Measurements from ENCODE around the gene COL4A2.

The COL4A2 gene

GRCh38 chr13:110551284-110551683 is 244.2 kb downstream of the COL4A2 start:
- no peak overlapping the region for H3K4me2 ChIP-seq (ENCODE audit: insufficient read depth, low read length, poor library complexity, severe bottlenecking)
- H3K9me3 ChIP-seq (replicated peaks in 1 of 2; ENCODE audit: control insufficient read depth in 2 of 2, insufficient read depth in 1 of 2, low read depth in 1 of 2, low read length in 2 of 2) = peaks cover 0 to 2% of the 10 kb centered on the region in 2 donors
- no peak overlapping the region for H3K4me3 ChIP-seq (ENCODE audit: low read length in 2 of 2)
- H3K79me1 ChIP-seq (ENCODE audit: low read depth, low read length) = no peaks in the 10 kb centered on the region
- peaks cover 0 to 3% of the 10 kb centered on the region in 2 donors for H3K4me1 ChIP-seq (ENCODE audit: control insufficient read depth in 2 of 2, insufficient read depth in 1 of 2, low read depth in 1 of 2, low read length in 2 of 2)
- H3K18ac ChIP-seq (ENCODE audit: low read length) = no peak overlapping the region
- peaks cover 0 to 4% (median 0%) of the 10 kb centered on the region in 3 experiments for H3K27me3 ChIP-seq (ENCODE audit: control insufficient read depth in 3 of 3, insufficient read depth in 3 of 3, low read depth in 1 of 3, low read length in 3 of 3)
- H3K36me3 ChIP-seq (replicated peaks in 1 of 2; ENCODE audit: control insufficient read depth in 2 of 2, insufficient read depth in 2 of 2, low read length in 2 of 2) = no peaks in the 10 kb centered on the region
- no peak overlapping the region for H4K91ac ChIP-seq (ENCODE audit: low read depth, low read length, poor library complexity)
- no peak overlapping the region for H2BK15ac ChIP-seq (ENCODE audit: low read length)
- no peak overlapping the region for H2AFZ ChIP-seq (ENCODE audit: low read length)
- no peak overlapping the region for H2BK120ac ChIP-seq (ENCODE audit: low read depth, low read length)
- no CpG with 5 or more reads among the region's 11 CpGs for WGBS, 2 donors (ENCODE audit: extremely low coverage in 2 of 2, insufficient read length in 2 of 2, insufficient replicate concordance in 1 of 2)
- no peak overlapping the region for H2BK5ac ChIP-seq (ENCODE audit: low read length)
- H2BK12ac ChIP-seq (ENCODE audit: low read length) = no peak overlapping the region
- DNase-seq (ENCODE audit: low spot score) = no peak
- no peak overlapping the region for H4K8ac ChIP-seq (ENCODE audit: low read depth, low read length)
- no peak overlapping the region for H3K14ac ChIP-seq (ENCODE audit: low read length)
- H3K23ac ChIP-seq (ENCODE audit: low read depth, low read length, poor library complexity) = no peak overlapping the region
- no peak overlapping the region for H3K4ac ChIP-seq (ENCODE audit: low read length)
- H3K27ac ChIP-seq (replicated peaks; ENCODE audit: low read length) = no peak overlapping the region
- no peak overlapping the region for H3K9ac ChIP-seq (ENCODE audit: low read depth, low read length, poor library complexity)
- H2AK5ac ChIP-seq (ENCODE audit: low read depth, low read length) = no peak overlapping the region

- Histone ChIP-seq H2AFZ (ENCODE audit: low read length) (no peak overlapping the region), H3K9ac (ENCODE audit: low read depth, low read length, poor library complexity) (no peak overlapping the region), H4K91ac (ENCODE audit: low read depth, low read length, poor library complexity) (no peak overlapping the region), H3K9me3 (replicated peaks in 1 of 2; ENCODE audit: control insufficient read depth in 2 of 2, insufficient read depth in 1 of 2, low read depth in 1 of 2, low read length in 2 of 2) (no peaks in the 10 kb centered on the region), H3K23ac (ENCODE audit: low read depth, low read length, poor library complexity) (no peak overlapping the region), H3K4me1 (ENCODE audit: control insufficient read depth in 2 of 2, insufficient read depth in 1 of 2, low read depth in 1 of 2, low read length in 2 of 2) (peaks cover 0 to 3% of the 10 kb centered on the region in 2 donors), H3K18ac (ENCODE audit: low read length) (no peak overlapping the region), H3K36me3 (replicated peaks in 1 of 2; ENCODE audit: control insufficient read depth in 2 of 2, insufficient read depth in 2 of 2, low read length in 2 of 2) (no peaks in the 10 kb centered on the region), H2BK5ac (ENCODE audit: low read length) (no peak overlapping the region), H2BK12ac (ENCODE audit: low read length) (no peak overlapping the region), H3K4ac (ENCODE audit: low read length) (no peak overlapping the region), H3K4me2 (ENCODE audit: insufficient read depth, low read length, poor library complexity, severe bottlenecking) (no peak overlapping the region), H3K27ac (replicated peaks; ENCODE audit: low read length) (no peak overlapping the region), H2BK120ac (ENCODE audit: low read depth, low read length) (no peak overlapping the region), H3K4me3 (ENCODE audit: low read length in 2 of 2) (no peak overlapping the region), H2AK5ac (ENCODE audit: low read depth, low read length) (no peak overlapping the region), H2BK15ac (ENCODE audit: low read length) (no peak overlapping the region), H3K27me3 (ENCODE audit: control insufficient read depth in 3 of 3, insufficient read depth in 3 of 3, low read depth in 1 of 3, low read length in 3 of 3) (peaks cover 0 to 9% (median 0%) of the 10 kb centered on the region in 3 experiments), H3K14ac (ENCODE audit: low read length) (no peak overlapping the region), H3K79me1 (ENCODE audit: low read depth, low read length) (no peaks in the 10 kb centered on the region), H4K8ac (ENCODE audit: low read depth, low read length) (no peak overlapping the region)
- WGBS, 2 donors (ENCODE audit: extremely low coverage in 2 of 2, insufficient read length in 2 of 2, insufficient replicate concordance in 1 of 2) = no CpG with 5 or more reads among the region's 9 CpGs
- no peak for DNase-seq (ENCODE audit: low spot score)
Measured at GRCh38 chr13:110552767-110553166, 245.7 kb downstream of the COL4A2 start.

- Histone ChIP-seq H2BK120ac (ENCODE audit: low read depth, low read length) (no peak overlapping the region), H3K4me2 (ENCODE audit: insufficient read depth, low read length, poor library complexity, severe bottlenecking) (no peak overlapping the region), H4K91ac (ENCODE audit: low read depth, low read length, poor library complexity) (no peak overlapping the region), H3K9me3 (replicated peaks in 1 of 2; ENCODE audit: control insufficient read depth in 2 of 2, insufficient read depth in 1 of 2, low read depth in 1 of 2, low read length in 2 of 2) (no peaks in the 10 kb centered on the region), H3K4me3 (ENCODE audit: low read length in 2 of 2) (no peak overlapping the region), H2BK15ac (ENCODE audit: low read length) (no peak overlapping the region), H3K4me1 (ENCODE audit: control insufficient read depth in 2 of 2, insufficient read depth in 1 of 2, low read depth in 1 of 2, low read length in 2 of 2) (peaks cover 0 to 3% of the 10 kb centered on the region in 2 donors), H3K27ac (replicated peaks; ENCODE audit: low read length) (no peak overlapping the region), H3K79me1 (ENCODE audit: low read depth, low read length) (no peaks in the 10 kb centered on the region), H4K8ac (ENCODE audit: low read depth, low read length) (no peak overlapping the region), H3K36me3 (replicated peaks in 1 of 2; ENCODE audit: control insufficient read depth in 2 of 2, insufficient read depth in 2 of 2, low read length in 2 of 2) (no peaks in the 10 kb centered on the region), H3K27me3 (ENCODE audit: control insufficient read depth in 3 of 3, insufficient read depth in 3 of 3, low read depth in 1 of 3, low read length in 3 of 3) (peaks cover 0 to 9% (median 0%) of the 10 kb centered on the region in 3 experiments), H3K18ac (ENCODE audit: low read length) (no peak overlapping the region), H2BK5ac (ENCODE audit: low read length) (no peak overlapping the region), H2AK5ac (ENCODE audit: low read depth, low read length) (no peak overlapping the region), H3K23ac (ENCODE audit: low read depth, low read length, poor library complexity) (no peak overlapping the region), H3K14ac (ENCODE audit: low read length) (no peak overlapping the region), H3K9ac (ENCODE audit: low read depth, low read length, poor library complexity) (no peak overlapping the region), H3K4ac (ENCODE audit: low read length) (no peak overlapping the region), H2AFZ (ENCODE audit: low read length) (no peak overlapping the region), H2BK12ac (ENCODE audit: low read length) (no peak overlapping the region)
- no peak for DNase-seq (ENCODE audit: low spot score)
- no CpG with 5 or more reads among the region's 4 CpGs for WGBS, 2 donors (ENCODE audit: extremely low coverage in 2 of 2, insufficient read length in 2 of 2, insufficient replicate concordance in 1 of 2)
Measured at GRCh38 chr13:110553417-110553816, 246.3 kb downstream of the COL4A2 start.

GRCh38 chr13:110554227-110554836 is 247.2 kb downstream of the COL4A2 start:
- no peak for DNase-seq (ENCODE audit: low spot score)

More at GRCh38 chr13:110554227-110554836, 247.2 kb downstream of the COL4A2 start:
- Histone ChIP-seq H3K27me3 (ENCODE audit: control insufficient read depth in 3 of 3, insufficient read depth in 3 of 3, low read depth in 1 of 3, low read length in 3 of 3) (peaks cover 0 to 13% (median under 1%) of the 10 kb centered on the region in 3 experiments), H2BK12ac (ENCODE audit: low read length) (no peak overlapping the region), H2BK15ac (ENCODE audit: low read length) (no peak overlapping the region), H3K27ac (replicated peaks; ENCODE audit: low read length) (no peak overlapping the region), H3K9ac (ENCODE audit: low read depth, low read length, poor library complexity) (no peak overlapping the region), H3K23ac (ENCODE audit: low read depth, low read length, poor library complexity) (no peak overlapping the region), H3K18ac (ENCODE audit: low read length) (no peak overlapping the region), H3K4me1 (ENCODE audit: control insufficient read depth in 2 of 2, insufficient read depth in 1 of 2, low read depth in 1 of 2, low read length in 2 of 2) (peaks cover 0 to 3% of the 10 kb centered on the region in 2 donors), H3K9me3 (replicated peaks in 1 of 2; ENCODE audit: control insufficient read depth in 2 of 2, insufficient read depth in 1 of 2, low read depth in 1 of 2, low read length in 2 of 2) (no peaks in the 10 kb centered on the region), H3K36me3 (replicated peaks in 1 of 2; ENCODE audit: control insufficient read depth in 2 of 2, insufficient read depth in 2 of 2, low read length in 2 of 2) (no peaks in the 10 kb centered on the region), H3K79me1 (ENCODE audit: low read depth, low read length) (no peaks in the 10 kb centered on the region), H3K4ac (ENCODE audit: low read length) (no peak overlapping the region), H2BK5ac (ENCODE audit: low read length) (no peak overlapping the region), H3K4me3 (ENCODE audit: low read length in 2 of 2) (no peak overlapping the region), H2AK5ac (ENCODE audit: low read depth, low read length) (no peak overlapping the region), H4K91ac (ENCODE audit: low read depth, low read length, poor library complexity) (no peak overlapping the region), H3K14ac (ENCODE audit: low read length) (no peak overlapping the region), H3K4me2 (ENCODE audit: insufficient read depth, low read length, poor library complexity, severe bottlenecking) (no peak overlapping the region), H4K8ac (ENCODE audit: low read depth, low read length) (no peak overlapping the region), H2BK120ac (ENCODE audit: low read depth, low read length) (no peak overlapping the region), H2AFZ (ENCODE audit: low read length) (no peak overlapping the region)
- WGBS, 2 donors (ENCODE audit: extremely low coverage in 2 of 2, insufficient read length in 2 of 2, insufficient replicate concordance in 1 of 2) = no CpG with 5 or more reads among the region's 8 CpGs
